ENCODE results near the gene ZNF804B.

ZNF804B gene

GRCh38 chr7:89312551-89312950 is 553.1 kb downstream of the ZNF804B start:
- no peak for DNase-seq

GRCh38 chr7:89316584-89317251 is 557.2 kb downstream of the ZNF804B start:
- DNase-seq: no peak

- DNase-seq: no peak
Observed at GRCh38 chr7:89332026-89332425, 572.5 kb downstream of the ZNF804B start.

- DNase-seq: no peak
Observed at GRCh38 chr7:89334797-89335196, 575.3 kb downstream of the ZNF804B start.

GRCh38 chr7:89335490-89335889 is 576.0 kb downstream of the ZNF804B start:
- no peak for DNase-seq

GRCh38 chr7:89336121-89336520 is 576.6 kb downstream of the ZNF804B start:
- no peak for DNase-seq

GRCh38 chr7:89339748-89340147 is 580.2 kb downstream of the ZNF804B start:
- DNase-seq: no peak

- no peak for DNase-seq
Observed at GRCh38 chr7:89357121-89357520, 597.6 kb downstream of the ZNF804B start.

- DNase-seq: no peak
Observed at GRCh38 chr7:89377219-89377618, 617.7 kb downstream of the ZNF804B start.

- no peak for DNase-seq
Observed at GRCh38 chr7:89385411-89385810, 625.9 kb downstream of the ZNF804B start.

All from activated CD4-positive, alpha-beta T cell treated with anti-CD3 and anti-CD28 coated beads, Interleukin-2, amount 50 U/mL, for 1 hour (primary cell).